Cardiac fibroblast (primary cell): ENCODE data around the gene LDLRAD3.
A peak's percentile ranks its signal among the peaks of the same experiment; 100 is the strongest.

ENCODE experiments used
- DNase-seq, 2 donors: peaks; one replicate each; pipeline versions ENCODE4 v3.0.0 to v3.0.0-alpha.2; 2010; ENCODE audit warnings: low read depth in 2 of 2
- H3K4me3 ChIP-seq, 2 donors: replicated peaks in 1 of 2; 1 replicate in 1 of 2; 2 replicates in 1 of 2; pipeline ENCODE4 v1.5.1; 2011; ENCODE audit warnings: low read depth in 2 of 2, low read length in 2 of 2, mild to moderate bottlenecking in 2 of 2, moderate library complexity in 1 of 2
- TF ChIP-seq, protein P1 (sequence below): IDR thresholded peaks from one replicate; pipeline ENCODE4 v1.5.1; 2011; ENCODE audit warnings: low read depth, mild to moderate bottlenecking, low read length, inconsistent platforms

LDLRAD3 gene

DNA sequence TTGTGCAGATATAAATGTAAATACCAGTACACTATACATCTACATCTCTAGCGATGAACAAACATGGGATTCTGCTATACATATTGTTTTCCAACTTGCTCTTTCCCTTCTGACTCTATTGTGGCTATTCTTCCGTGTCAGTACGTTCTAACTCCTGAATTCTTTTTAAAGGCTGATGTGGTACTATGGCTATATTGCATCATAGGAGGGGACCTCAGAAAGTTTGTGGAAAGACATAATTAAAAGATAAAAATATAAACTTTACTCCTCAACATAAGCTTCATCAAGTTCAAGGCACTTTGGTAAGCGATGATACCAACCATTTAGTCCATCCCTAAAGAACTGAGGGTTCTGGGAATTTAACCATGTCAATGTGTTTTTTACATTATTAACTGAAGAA is 72.8 kb downstream of the LDLRAD3 start:
- DNase-seq = peak in 1 of 2 donors; percentile 10
- no peak overlapping the region for H3K4me3 ChIP-seq
- TF ChIP-seq, protein P1, sequence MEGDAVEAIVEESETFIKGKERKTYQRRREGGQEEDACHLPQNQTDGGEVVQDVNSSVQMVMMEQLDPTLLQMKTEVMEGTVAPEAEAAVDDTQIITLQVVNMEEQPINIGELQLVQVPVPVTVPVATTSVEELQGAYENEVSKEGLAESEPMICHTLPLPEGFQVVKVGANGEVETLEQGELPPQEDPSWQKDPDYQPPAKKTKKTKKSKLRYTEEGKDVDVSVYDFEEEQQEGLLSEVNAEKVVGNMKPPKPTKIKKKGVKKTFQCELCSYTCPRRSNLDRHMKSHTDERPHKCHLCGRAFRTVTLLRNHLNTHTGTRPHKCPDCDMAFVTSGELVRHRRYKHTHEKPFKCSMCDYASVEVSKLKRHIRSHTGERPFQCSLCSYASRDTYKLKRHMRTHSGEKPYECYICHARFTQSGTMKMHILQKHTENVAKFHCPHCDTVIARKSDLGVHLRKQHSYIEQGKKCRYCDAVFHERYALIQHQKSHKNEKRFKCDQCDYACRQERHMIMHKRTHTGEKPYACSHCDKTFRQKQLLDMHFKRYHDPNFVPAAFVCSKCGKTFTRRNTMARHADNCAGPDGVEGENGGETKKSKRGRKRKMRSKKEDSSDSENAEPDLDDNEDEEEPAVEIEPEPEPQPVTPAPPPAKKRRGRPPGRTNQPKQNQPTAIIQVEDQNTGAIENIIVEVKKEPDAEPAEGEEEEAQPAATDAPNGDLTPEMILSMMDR = no peak

DNA sequence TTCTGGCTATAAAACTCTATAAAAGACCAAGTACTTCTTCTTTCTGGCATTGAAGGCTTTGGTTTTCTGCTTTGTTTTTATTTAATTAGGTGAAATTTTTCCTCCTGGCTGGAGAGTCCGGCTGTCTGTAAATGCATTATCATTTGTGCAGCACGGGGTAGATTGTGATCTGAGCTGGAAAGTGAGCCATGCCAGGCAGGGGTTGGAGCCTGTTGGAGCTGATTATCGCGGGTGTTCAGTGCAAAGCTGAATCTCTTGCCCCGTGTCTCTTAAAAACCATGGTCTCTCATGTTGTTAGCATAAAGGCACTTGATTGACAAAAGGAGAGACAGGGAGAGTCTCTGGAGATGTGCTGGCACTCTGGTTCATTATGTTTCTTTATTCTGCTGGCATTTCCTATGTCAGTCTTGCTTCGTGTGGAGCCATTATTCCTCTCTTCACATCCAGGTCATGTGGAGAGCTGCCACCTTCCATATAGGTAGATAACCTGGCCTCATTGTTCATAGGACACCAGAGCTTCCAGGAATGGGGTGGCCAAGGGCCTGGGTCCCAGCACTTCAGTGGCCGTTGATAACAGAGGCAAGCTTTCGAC is 75.2 kb downstream of the LDLRAD3 start:
- DNase-seq = no peak
- H3K4me3 ChIP-seq = no peak overlapping the region
- TF ChIP-seq, protein P1 = no peak

DNA sequence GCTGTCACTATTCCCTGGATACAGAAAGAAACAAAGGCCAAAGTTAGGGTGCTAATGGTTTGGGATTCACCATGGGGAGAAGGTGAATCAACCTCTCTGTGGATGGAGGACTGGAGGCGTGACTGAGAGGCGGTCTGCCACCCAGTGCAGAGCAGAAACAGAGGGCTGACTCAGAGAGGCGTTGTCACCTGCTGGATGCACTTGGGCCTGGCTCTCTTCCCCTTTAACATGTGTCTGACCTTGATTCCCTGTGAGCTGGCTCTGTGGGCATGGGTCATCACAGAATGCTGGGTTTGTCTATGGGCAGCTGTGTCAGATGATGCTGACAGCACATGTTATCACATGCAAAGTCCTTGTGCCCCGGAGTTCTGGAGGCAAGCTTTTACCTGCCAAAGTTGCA is 75.9 kb downstream of the LDLRAD3 start:
- no peak overlapping the region for H3K4me3 ChIP-seq
- DNase-seq = no peak
- TF ChIP-seq, protein P1 = no peak

DNA sequence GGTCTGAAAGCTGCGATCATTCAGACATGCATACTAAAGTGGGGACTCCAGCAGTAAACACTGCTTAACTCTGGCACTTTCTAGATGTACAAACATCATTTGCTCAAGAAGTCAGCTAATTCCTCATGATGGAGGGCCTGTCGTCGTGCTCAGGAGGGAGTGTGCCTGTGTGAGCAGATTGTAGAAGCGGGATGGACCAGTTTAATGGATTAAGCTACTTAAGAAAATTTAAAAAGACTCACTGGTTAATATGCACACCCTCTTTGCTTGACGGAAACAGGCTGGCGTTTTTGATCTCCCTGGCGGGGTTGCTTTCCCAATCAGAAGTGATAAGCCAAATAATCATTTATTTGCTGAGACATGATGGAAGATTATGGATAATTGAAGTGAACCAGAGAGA is 79.0 kb downstream of the LDLRAD3 start:
- no peak for DNase-seq
- H3K4me3 ChIP-seq = no peak overlapping the region
- TF ChIP-seq, protein P1 = no peak

DNA sequence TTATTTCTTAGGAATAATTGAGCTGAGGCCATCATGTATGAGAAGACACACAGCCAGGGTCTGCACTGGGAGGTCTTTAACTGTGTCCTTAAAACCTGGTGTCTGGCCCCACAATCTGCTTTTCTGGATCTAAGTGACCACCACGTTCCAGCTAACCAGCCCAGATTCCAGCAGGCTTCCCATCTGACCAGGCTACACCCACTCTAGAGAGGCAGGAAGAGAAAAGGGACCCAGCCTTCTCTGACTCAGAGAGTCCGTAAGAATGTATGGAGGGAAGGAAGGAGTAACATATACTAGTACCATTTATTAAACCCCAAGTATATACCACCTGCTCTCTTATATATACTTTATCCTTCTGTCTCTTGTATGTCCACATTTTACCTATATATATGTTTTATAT is 80.1 kb downstream of the LDLRAD3 start:
- TF ChIP-seq, protein P1 = no peak
- H3K4me3 ChIP-seq = no peak overlapping the region
- peak; percentile 53 for DNase-seq

DNA sequence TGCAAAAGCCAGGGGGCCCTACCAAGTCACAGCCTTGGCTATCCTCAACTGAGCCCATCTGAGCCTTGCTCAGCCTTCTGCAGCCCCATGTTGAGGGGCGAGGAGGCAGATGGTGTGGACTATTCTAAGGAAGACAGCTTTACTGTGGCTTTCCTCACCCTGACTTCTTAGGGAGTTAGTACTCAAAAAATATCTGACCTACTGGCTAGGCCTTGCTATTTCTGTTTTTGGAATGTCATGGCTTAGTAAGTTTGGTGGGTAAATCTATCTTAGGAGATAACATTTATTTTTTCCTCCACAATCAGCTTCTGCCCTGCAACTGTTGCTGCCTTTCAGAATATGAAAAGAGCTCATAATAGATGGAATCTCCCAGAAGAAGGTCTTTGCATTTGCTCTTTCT is 80.9 kb downstream of the LDLRAD3 start:
- no peak for DNase-seq
- TF ChIP-seq, protein P1 = no peak
- no peak overlapping the region for H3K4me3 ChIP-seq
